GM12891 (cell line): ENCODE results near the gene CPE.

ENCODE experiments used
- DNase-seq: peaks from one replicate; pipeline ENCODE4 v3.0.0; 2011; ENCODE audit warnings: low spot score; ENCODE audit not compliant: insufficient read length
- FAIRE-seq: peaks from 2 replicates; lab custom pipeline; 2011; peaks lifted over from hg19 to GRCh38; lab: Jason Lieb, UNC
- PAX5 ChIP-seq: IDR thresholded peaks from 2 replicates; pipeline ENCODE4 v1.6.1; 2011; ENCODE audit warnings: low read length, moderate library complexity, mild to moderate bottlenecking; ENCODE audit not compliant: insufficient read depth, severe bottlenecking
- POLR2A ChIP-seq: IDR thresholded peaks from 2 replicates; pipeline ENCODE4 v1.6.1; 2011; ENCODE audit warnings: low read depth, low read length, control low read depth
- POLR2AphosphoS5 ChIP-seq: IDR thresholded peaks from 2 replicates; pipeline ENCODE4 v1.6.1; 2011; ENCODE audit warnings: low read depth, low read length, control low read depth
- POU2F2 ChIP-seq: IDR thresholded peaks from 2 replicates; pipeline ENCODE4 v1.6.1; 2011; ENCODE audit warnings: low read depth, mild to moderate bottlenecking, control low read depth, low read length, moderate library complexity
- SPI1 ChIP-seq: IDR thresholded peaks from 2 replicates; pipeline ENCODE4 v1.6.1; 2011; ENCODE audit warnings: low read depth, low read length, control low read depth
- TAF1 ChIP-seq: IDR thresholded peaks from 2 replicates; pipeline ENCODE4 v1.6.1; 2011; ENCODE audit warnings: low read depth, low read length, control low read depth

The CPE gene

GRCh38 chr4:165381821-165382373, 3.1 kb downstream of the CPE start:
- FAIRE-seq = no peak
- TF ChIP-seq POU2F2 (no peak), PAX5 (no peak), POLR2A (no peak), TAF1 (no peak), SPI1 (no peak), POLR2AphosphoS5 (no peak)

GRCh38 chr4:165382640-165383039, 3.8 kb downstream of the CPE start:
- TF ChIP-seq PAX5 (no peak), POU2F2 (no peak), SPI1 (no peak), POLR2AphosphoS5 (no peak), TAF1 (no peak), POLR2A (no peak)
- FAIRE-seq (no peak), DNase-seq (no peak)

More at GRCh38 chr4:165381821-165382373, 3.1 kb downstream of the CPE start:
- no peak for DNase-seq

GRCh38 chr4:165383591-165384073, 4.8 kb downstream of the CPE start:
- DNase-seq (no peak), FAIRE-seq (no peak)
- TF ChIP-seq SPI1 (no peak), POLR2AphosphoS5 (no peak), PAX5 (no peak), TAF1 (no peak), POU2F2 (no peak), POLR2A (no peak)

GRCh38 chr4:165384186-165384585, 5.4 kb downstream of the CPE start:
- DNase-seq (no peak), FAIRE-seq (no peak)
- TF ChIP-seq SPI1 (no peak), PAX5 (no peak), POU2F2 (no peak), TAF1 (no peak), POLR2A (no peak), POLR2AphosphoS5 (no peak)

- TF ChIP-seq TAF1 (no peak), PAX5 (no peak), POLR2A (no peak), POLR2AphosphoS5 (no peak), SPI1 (no peak), POU2F2 (no peak)
- DNase-seq (no peak), FAIRE-seq (no peak)
Observed at GRCh38 chr4:165384598-165384997, 5.8 kb downstream of the CPE start.

GRCh38 chr4:165385126-165385525, 6.3 kb downstream of the CPE start:
- FAIRE-seq = no peak
- no peak for DNase-seq
- no peak for TF ChIP-seq POLR2AphosphoS5
- no peak for TF ChIP-seq TAF1
- no peak for TF ChIP-seq POU2F2
- TF ChIP-seq PAX5 = no peak
- TF ChIP-seq SPI1 = no peak
- no peak for TF ChIP-seq POLR2A

- DNase-seq (no peak), FAIRE-seq (no peak)
- TF ChIP-seq PAX5 (no peak), POLR2A (no peak), POU2F2 (no peak), POLR2AphosphoS5 (no peak), SPI1 (no peak), TAF1 (no peak)
Observed at GRCh38 chr4:165386328-165386727, 7.5 kb downstream of the CPE start.

GRCh38 chr4:165388756-165389155, 9.9 kb downstream of the CPE start:
- DNase-seq (no peak), FAIRE-seq (no peak)
- no peak for TF ChIP-seq SPI1
- no peak for TF ChIP-seq PAX5
- no peak for TF ChIP-seq POU2F2
- TF ChIP-seq POLR2A = no peak
- no peak for TF ChIP-seq POLR2AphosphoS5
- no peak for TF ChIP-seq TAF1

- TF ChIP-seq SPI1 (no peak), POU2F2 (no peak), POLR2AphosphoS5 (no peak), PAX5 (no peak), TAF1 (no peak), POLR2A (no peak)
- DNase-seq = no peak
- FAIRE-seq = no peak
Observed at GRCh38 chr4:165393051-165393450, 14.2 kb downstream of the CPE start.

- DNase-seq = no peak
- no peak for FAIRE-seq
Observed at GRCh38 chr4:165393704-165394103, 14.9 kb downstream of the CPE start.

More at GRCh38 chr4:165393704-165394103, 14.9 kb downstream of the CPE start:
- TF ChIP-seq POLR2A (no peak), PAX5 (no peak), TAF1 (no peak), POLR2AphosphoS5 (no peak), SPI1 (no peak), POU2F2 (no peak)
